ENCODE data around the gene SH2D3C.
A peak's percentile ranks its signal among the peaks of the same experiment; 100 is the strongest.
"Not testable (repeated sequence)": the region's sequence is repeated elsewhere in the genome, so short reads cannot be mapped to it uniquely, and the experiment has no call there.

Gene SH2D3C

DNA sequence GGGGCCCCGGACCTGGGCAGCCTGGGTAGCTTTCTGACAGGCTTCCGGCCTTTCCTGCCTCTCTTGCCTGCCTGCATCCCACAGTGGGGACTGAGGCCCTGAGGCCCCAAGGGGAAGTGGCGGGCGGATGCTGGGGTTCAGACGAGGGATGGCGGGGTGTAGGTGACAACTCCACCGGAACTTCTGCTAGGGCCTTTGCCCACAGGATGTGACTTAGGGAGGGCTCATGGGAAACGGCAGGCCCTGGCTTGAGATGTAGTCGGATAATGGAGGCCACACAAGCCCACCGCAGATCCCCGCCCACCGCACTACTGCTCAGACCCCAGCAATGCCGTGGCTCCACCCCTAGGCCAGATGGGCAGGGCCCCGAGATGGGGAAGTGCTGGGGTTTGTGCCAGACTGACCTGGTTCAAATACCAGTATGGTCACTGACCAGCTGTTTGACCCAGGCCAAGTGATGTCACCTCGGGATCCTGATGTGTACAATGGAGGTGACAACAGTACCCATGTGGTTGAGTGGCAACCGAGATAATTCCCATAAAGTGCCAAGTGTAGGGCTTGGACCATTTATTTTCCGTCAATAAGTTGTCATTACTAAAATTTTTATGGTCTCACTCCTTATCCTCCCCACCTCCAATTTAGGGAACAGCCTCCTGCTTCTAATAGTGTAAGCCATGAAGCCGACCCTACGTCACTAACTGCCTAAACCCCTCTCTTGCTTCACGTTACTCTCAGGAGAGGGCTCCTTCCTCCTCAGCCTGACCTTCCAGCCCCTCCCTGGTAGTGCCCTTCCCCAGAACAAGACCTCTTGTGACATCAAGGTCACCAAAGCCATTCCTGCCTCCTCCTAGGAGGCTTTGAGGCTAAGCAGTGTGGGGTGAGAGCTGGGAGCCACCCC lies 4.9 kb upstream of the SH2D3C start:
- peak; percentile 56 to 60 for DNase-seq (ENCODE audit: low read depth in 2 of 2)

DNA sequence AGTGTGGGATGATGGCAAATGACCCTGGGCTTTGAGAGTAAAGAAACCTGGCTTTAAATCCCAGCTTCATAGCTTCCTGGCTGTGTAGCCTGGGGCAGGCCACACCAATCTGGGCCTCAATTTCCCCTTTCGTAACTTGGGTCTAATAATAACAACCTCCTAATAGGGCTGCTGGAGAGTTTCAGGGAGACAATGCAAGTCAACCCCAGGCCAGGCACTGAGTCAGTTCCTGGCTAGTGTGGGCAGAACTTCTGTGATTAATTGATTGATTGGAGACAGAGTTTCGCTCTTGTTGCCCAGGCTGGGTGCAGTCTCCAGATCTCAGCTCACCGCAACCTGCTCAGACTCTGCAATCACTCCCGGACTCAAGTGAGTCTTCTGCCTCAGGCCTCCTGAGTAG lies 3.3 kb upstream of the SH2D3C start:
- no peak for DNase-seq (ENCODE audit: low read depth in 2 of 2)

DNA sequence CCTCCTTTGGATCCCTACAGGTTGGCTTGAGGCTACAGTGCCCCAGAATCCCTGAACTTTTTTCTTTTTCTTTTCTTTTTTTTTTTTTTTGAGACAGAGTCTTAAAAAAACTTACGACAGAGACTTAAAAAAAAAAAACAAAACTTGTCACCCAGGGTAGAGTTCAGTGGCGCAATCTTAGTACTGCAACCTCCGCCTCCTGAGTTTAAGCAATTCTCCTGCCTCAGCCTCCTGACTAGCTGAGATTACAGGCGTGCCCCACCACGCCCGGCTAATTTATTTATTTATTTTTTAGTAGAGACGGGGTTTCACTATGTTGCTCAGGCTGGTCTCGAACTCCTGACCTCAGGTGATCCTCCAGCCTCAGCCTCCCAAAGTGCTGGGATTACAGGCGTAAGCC lies 2.4 kb upstream of the SH2D3C start:
- not testable (repeated sequence) for DNase-seq (ENCODE audit: low read depth in 2 of 2)

DNA sequence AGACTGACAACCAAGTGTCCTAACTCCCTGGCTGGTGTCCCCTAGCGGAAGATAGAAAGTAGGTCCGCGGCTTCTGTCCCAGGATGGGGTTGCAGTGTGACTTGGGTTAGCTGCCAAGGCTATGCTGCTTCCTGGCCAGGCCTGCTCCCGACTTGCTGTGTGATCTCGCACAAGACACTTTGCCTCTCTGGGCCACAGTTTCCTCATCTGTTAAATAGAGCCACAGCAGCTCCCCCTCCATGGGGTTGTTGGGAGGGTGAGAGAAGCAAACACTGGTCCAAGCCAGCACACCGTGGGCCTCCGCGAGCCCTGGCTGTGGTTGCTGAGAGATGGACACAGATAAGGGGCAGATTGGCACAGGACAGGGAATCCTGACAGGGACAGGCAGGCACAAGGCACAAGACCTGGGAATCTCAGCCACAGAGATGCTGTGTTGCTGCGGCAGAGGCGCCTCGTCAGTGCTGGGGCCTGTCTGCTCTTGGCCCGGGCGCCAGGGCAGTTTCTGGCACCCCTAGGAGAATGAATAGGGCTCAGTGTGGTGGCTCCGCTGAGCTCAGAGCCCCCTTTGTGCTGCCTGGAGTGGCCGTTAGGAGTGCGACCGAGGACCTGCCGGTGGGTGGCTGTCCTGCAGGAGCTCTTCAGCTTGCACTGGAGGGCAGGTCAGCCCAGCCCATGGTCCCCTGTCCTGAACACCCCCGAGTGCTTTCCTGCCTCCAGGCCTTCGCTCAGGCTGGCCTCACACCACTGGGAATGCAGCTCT lies 1.8 kb upstream of the SH2D3C start:
- no peak for DNase-seq (ENCODE audit: low read depth in 2 of 2)

DNA sequence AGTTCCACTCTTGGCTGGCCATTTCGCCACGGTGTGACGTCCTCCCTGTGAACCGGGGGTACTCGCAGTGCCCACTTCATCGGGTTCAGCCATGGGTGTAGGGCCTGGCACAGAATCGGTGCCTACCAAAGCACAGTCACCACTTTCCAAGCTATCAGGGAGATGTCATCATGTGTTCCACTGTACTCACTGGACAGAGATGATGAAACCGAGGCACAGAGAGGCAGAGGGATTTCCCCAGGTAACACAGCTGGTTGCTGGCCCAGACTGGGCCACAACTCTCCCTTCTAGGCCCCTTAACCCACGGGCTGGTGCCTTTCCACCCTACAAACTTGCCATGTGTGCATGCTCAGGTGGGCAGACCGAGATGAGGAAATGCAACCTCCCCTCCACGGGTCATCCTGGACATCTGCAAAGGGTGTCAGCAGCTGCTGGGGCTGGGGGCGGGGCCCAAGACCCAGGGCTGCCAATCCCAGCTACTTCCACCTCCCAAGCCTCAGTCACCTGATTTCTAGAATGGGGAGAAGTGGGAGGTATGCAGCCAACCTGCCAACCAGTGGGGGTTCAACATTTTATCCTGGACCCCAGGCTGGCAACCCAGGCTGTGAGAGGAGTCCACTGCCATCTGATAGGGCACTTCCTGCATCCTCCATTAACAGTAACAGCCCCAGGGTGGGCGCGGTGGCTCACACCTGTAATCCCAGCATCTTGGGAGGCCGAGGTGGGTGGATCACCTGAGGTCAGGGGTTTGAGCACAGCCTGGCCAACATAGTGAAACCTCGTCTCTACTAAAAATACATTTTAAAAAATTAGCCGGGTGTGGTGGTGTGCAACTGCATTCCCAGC lies 893 bp upstream of the SH2D3C start:
- DNase-seq (ENCODE audit: low read depth in 2 of 2): peak; percentile 38 to 59

DNA sequence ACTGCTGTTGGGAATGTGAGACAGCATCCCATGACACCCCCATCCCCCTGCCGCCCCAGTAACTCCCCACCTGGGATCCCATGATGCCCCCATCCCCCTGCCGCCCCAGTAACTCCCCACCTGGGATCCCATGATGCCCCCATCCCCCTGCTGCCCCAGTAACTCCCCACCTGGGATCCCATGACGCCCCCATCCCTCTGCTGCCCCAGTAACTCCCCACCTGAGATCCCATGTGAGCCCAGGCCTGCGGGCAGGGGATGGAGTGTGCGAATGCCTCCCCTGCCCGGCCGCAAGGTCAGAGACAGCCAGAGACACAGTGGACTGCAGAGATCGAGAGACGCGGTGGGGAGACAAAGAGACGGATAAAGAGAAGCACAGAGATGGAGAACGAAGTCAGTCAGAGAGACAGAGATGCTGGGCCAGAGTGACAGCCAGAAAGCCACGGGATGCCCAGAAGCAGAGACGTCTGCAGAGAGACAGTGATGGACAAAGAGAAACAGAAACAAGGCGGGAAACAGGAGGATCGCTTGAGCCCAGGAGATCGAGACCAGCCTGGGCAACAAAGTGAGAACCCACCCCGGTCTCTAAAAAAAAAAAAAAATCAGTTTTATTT lies 992 bp downstream of the SH2D3C start:
- no peak for DNase-seq (ENCODE audit: low read depth in 2 of 2)

DNA sequence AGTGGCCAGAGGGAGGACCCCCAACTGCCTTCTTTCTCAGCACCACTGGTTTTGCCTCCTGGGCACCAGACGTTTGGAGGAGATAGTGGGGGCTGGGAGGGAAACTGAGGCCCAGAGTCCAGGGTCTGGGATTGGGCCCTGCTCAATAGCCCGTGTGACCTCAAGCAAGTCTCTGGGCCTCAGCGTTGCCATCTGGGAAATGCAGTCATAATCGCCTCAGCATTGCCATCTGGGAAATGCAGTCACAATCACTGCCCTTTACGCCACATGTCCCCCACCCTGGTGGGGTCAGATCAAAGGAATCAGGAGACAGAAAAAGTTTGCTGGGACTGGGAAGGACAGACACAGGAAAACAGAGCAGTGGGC lies 1.6 kb downstream of the SH2D3C start:
- DNase-seq (ENCODE audit: low read depth in 2 of 2): no peak

DNA sequence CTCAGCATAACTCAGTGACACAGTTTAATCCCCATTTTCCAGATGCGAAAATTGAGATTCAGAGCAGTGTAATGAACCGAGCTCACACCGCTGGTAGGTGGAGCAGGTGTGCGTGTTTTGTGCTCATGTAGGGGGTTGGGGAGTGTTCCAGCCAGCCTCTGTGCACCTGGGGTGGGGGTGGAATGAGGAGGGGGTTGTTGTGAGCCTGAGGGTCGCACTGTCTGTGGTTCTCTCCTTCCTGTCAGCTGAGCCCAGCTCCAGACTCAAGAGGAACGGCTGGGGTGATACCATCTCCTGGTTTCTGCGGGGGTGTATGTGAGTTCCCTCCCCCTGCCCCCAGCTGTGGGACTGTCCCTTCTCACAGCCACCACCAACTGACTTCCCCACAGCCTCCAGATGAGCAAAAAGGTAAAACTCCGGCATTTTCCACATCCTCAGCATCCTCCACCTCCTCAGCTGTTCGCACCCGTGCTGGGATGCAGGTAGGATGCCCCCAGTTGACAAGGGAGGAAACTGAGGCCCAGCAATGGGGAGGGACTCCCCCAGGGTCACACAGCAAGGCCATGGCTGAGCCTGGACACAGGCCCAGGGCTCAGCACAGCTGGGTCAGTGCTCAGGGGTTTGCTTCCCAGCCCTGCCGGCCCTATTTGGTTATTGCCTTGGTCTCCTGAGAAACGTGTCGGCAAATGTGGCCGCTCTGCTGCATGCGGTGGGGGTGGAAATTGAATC lies 2.1 kb downstream of the SH2D3C start:
- DNase-seq (ENCODE audit: low read depth in 2 of 2): peak; percentile 57 to 58

DNA sequence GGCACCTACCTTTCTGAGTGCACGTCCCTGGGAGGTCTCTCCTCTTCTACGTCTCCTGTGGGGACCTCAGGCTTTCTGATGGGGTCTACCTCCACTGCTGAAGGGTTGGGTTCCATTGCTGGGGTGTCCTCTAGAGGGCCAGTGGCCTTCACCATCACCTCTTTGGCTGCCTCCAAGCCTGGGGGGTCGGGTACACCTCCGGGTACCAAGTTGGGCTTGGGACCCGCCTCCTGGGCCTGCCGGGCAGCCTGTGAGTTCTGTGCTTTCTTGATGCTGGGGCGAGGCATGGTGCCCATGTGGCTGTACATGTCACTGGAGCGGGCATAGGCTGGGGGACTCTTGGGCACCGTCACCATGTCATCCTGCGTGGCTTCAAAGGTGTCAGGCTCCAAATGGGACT lies 4.5 kb downstream of the SH2D3C start:
- no peak for DNase-seq (ENCODE audit: low read depth in 2 of 2)

DNA sequence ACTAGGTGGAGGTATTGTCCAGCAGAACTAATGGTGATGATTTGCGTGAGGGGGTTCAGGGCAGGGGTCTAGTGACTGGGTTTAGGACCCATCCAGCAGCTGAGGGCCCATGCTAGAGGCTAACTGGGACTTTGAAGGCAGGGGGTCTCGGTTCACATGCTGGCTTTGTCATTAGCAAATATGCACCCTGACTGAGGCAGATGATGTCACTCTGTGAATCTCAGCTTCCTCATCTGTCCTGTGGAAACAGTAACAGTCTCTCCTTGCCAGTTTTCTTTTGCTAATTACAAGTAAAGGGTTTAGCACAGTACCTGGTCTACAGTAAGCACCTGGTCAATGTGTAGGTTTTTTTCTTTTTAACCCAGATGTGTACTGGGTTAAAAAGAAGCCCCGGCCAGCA lies 5.2 kb downstream of the SH2D3C start:
- DNase-seq (ENCODE audit: low read depth in 2 of 2): no peak

DNA sequence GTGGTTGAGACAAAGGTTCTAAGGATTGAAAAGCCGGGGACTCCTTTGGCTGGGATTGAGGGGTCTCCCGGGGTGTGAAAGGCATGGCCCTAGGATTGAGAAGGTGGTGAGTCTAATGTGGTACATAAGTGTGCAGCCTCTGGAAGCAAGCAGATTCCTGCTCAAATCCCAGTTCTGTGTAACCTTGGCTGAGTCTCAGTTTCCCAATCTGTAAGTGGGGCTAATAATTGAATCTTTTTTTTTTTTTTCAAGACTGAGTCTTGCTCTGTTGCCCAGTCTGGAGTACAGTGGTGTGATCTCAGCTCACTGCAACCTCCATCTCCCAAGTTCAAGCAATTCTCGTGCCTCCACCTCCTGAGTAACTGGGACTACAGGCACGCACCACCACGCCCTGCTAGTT lies 5.9 kb downstream of the SH2D3C start:
- no peak for DNase-seq (ENCODE audit: low read depth in 2 of 2)

DNA sequence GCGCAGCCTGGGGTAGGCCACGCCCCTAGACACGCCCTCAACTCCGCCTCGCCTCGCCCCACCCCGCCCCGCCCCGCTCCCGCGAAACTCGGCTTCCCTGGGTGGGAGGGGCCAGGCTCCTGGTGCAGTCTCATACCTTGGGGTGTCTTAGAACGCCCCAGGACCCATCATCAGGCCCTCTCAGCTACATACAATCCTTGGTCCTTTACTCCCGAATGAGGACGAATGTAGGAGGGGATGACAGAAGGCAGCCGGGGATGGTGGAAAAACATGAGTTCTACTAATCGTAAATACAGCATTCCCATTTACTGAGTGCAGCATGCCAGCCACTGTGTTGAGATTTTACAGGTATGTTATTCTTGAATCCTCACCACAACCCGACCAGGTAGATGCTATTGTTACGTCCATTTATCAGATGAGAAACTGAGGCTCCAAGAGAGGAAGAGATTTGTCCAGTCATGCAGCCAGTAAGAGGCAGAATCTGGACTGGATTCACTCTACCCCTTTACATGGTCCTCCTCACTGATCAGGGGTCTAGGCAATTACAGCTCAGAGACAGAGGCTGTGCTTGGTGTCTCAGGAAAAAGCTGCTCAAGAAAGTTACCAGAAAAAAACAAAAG lies 6.8 kb downstream of the SH2D3C start:
- DNase-seq (ENCODE audit: low read depth in 2 of 2): no peak

DNA sequence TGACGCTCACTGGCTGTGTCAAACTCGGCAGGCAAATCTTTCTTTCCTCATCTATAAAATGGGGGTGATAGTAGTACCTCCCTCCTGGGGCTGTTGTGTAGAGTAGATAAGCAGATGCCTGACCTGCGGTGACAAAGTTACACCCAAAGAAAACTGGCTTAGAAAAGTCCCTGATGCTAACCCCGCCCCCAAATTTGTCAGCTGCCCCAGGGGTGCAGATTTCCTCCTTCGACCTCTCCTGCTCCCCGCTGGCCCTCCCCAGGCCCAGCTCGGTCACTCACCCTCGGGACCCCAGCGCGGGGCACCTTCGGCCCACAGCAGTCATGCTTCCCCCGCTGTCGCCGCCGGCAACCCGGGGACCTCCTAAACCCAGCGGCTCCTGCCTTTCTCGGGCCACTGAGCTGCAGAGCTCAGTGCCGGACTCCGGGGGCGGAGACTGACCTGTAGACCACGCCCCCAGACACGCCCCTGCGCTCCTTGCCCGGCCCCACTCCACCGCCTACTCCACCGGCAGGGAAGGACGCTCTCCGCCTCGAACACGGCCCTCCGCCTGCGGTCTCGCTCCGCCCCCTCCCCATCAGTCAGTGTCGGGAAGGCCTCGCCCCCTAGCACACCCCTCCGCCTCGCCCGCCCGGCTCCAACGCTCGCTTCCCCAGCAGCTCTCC lies 7.4 kb downstream of the SH2D3C start:
- DNase-seq (ENCODE audit: low read depth in 2 of 2): peak; percentile 84 to 92

DNA sequence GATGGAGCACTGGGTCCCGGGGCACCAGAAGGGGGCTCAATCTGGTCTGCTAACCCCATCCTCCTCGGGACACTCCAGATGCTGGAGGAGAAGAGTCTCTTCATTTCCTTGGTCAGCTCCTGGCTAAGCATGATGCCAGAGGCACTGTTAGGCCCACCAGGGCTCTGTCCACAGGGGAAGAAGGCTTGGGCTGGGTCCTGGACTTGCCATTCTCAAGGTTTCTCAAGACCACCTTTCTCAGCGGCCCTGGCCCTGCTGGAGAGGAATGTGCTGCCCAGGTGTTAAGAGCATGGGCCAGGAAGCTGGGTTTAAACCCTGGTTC lies 7.9 kb downstream of the SH2D3C start:
- DNase-seq (ENCODE audit: low read depth in 2 of 2): no peak

DNA sequence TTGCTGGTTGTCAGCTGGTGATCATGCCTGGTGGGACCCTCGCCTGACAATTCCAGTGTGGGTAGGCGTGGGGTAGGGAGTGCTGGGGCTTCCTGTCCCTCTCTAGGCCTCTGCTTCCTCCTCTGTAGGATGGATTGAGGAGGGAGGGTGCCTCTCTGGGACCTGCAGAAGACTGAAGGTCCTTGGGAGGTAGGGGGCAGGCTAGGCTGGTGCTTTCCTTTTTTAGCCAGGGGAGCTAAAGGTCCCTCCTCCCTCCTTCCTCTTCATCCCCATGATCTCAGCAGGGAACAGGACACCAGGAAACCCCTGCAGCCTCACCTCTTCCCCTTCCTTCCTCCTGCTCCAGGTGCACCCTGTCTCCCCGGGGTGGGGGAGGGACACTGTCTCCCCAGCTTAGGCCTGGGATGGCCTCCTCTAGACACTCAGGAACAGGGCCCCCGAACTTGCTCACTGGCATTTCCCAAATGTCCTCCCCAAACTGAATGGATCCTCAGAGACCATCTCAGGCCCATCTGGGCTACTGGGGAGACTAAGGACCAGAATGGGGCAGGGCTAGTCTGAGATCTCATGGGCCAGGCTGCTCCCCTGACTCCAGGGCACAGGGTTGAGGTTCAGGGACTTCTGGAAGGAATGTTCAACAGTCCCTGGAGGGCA lies 8.4 kb downstream of the SH2D3C start:
- no peak for DNase-seq (ENCODE audit: low read depth in 2 of 2)

DNA sequence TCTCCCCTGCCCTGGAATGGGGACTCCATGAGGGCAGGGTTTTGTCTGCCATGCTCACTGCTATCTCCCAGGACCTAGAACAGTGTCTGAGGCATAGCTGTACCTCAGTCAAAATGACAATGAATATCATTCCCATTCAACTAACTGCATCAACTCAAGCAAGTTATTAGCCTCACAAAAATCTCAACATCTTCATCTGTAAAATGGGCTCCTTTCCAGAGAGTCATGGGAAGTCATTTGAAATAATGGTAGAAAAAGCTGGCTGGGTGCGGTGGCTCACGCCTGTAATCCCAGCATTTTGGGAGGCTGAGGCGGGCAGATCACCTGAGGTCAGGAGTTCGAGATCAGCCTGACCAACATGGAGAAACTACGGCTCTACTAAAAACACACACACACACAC lies 9.4 kb downstream of the SH2D3C start:
- DNase-seq (ENCODE audit: low read depth in 2 of 2): no peak

DNA sequence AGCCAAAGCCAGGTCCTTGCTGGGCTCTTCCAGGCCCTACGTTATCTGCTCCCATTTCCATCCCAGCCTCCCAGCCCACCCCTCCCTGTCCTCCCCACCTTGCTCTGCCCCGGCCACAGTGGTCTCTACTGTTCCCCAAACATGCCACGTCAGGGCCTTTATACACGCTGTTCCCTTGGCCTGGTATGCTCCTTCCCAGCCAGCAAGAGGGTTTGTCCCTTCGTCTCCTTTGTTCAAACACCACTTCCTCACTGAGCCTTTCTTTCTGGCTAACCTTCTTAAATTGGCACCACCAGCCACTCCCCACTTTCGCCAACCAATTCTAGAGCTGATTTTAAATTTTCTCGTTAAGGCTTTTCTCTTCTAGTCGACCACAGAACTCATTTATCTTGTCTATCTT lies 9.8 kb downstream of the SH2D3C start:
- no peak for DNase-seq (ENCODE audit: low read depth in 2 of 2)

DNA sequence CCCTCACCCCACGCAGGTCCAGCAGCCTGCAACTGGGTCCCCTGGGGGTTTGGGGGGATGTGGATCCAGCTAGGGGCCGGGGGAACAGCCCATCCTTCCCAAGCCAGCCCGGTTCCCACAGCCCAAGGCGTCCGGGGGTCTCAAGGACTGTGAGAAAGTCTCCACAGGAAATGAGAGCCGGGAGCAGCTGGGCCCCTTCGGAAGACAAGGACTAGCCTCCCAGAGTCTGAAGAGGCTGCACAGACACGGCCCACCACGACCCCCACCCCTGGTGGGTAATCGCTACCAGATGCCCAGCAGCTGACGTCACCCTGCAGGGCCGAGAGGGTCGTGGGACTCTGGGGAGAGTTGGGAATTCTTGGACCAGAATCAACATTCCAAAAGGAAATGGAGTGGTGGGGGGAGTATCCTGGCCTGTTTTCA lies 10.5 kb downstream of the SH2D3C start:
- DNase-seq (ENCODE audit: low read depth in 2 of 2): no peak

DNA sequence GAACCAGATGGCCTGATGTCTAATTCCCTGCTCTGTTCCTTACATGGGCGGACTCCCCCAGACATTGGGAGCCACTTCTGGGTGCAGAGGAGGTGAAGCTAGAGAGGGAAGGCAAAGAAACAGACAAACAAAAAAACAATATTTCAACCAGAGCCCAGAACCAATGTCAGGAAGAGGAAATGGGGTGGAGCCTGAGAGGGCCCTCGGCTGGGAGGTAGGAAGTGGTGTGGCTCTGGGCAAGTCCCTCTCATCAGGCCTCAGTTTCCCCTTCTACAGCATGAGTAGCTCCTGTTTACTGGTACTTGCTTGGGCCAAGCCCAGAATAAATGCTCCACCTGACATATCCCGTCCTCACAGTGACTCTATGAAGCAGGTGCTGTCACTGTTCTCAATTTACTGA lies 11.1 kb downstream of the SH2D3C start:
- no peak for DNase-seq (ENCODE audit: low read depth in 2 of 2)

DNA sequence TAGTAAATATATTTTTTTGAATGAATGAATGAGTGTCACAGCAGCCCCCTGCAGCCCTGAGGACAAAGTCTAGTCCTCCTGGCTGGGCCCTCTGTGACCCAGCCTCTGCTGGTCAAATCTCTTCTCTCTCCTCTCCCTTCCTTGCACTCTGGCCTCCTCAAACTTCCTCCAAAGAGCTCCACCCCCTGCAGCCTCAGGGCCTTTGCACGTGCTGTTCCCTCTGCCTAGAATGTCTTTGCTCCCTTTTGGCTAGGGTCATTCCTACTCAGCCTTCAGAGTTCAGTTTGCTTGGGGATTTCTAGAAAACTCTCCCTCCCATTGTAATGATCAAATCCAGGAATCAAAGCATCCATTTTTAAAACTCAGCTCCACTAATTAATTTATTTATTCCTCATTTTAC lies 13.0 kb downstream of the SH2D3C start:
- DNase-seq (ENCODE audit: low read depth in 2 of 2): no peak

Measured in activated CD8-positive, alpha-beta memory T cell treated with anti-CD3 and anti-CD28 coated beads for 4 hours (primary cell).